Measurements from ENCODE around the gene TMX1. TPM values are rescaled to one million over a fixed set of nuclear protein-coding genes. Genes with fewer than 3 reads are reported as not detected.
"Not testable (repeated sequence)": the region's sequence is repeated elsewhere in the genome, so short reads cannot be mapped to it uniquely, and the experiment has no call there.

The TMX1 gene
- total RNA-seq, 4 donors from 2014 or later, result 6.4 to 58.6 (median 28.8) TPM

GRCh38 chr14:51210594-51210993 is 29.5 kb upstream of the TMX1 start:
- Histone ChIP-seq H3K4me1 (no peaks in the 10 kb centered on the region), H3K4me3 (no peak overlapping the region), H3K27ac (no peak overlapping the region), H3K27me3 (no peaks in the 10 kb centered on the region), H3K9me3 (no peaks in the 10 kb centered on the region), H3K36me3 (no peaks in the 10 kb centered on the region)
- intact Hi-C loops (cut with DNase I; ENCODE audit: low total_unique reads), result no loop called here
- DNase-seq, result no peak
- TF ChIP-seq POLR2A (IDR thresholded peaks at IDR 0.05) (no peak), CTCF (IDR thresholded peaks at IDR 0.05) (no peak)

GRCh38 chr14:51211149-51211548 is 28.9 kb upstream of the TMX1 start:
- no peak for DNase-seq
- Histone ChIP-seq H3K4me3 (no peak overlapping the region), H3K4me1 (no peaks in the 10 kb centered on the region), H3K27ac (no peak overlapping the region), H3K27me3 (no peaks in the 10 kb centered on the region), H3K36me3 (no peaks in the 10 kb centered on the region), H3K9me3 (no peaks in the 10 kb centered on the region)
- intact Hi-C loops (cut with DNase I; ENCODE audit: low total_unique reads), result no loop called here
- TF ChIP-seq CTCF (IDR thresholded peaks at IDR 0.05), result no peak

GRCh38 chr14:51216602-51217001 is 23.4 kb upstream of the TMX1 start:
- Histone ChIP-seq H3K36me3 (no peaks in the 10 kb centered on the region), H3K27me3 (no peaks in the 10 kb centered on the region), H3K27ac (no peak overlapping the region), H3K4me1 (no peaks in the 10 kb centered on the region), H3K9me3 (no peaks in the 10 kb centered on the region), H3K4me3 (no peak overlapping the region)
- TF ChIP-seq POLR2A (IDR thresholded peaks at IDR 0.05), result no peak
- intact Hi-C loops (cut with DNase I; ENCODE audit: low total_unique reads), result no loop called here
- DNase-seq, result no peak

- TF ChIP-seq POLR2A (IDR thresholded peaks at IDR 0.05) (no peak), CTCF (IDR thresholded peaks at IDR 0.05) (peak; percentile 51 to 67 (median 59))
Measured at GRCh38 chr14:51219473-51220448, 20.3 kb upstream of the TMX1 start.

GRCh38 chr14:51223463-51223862 is 16.6 kb upstream of the TMX1 start:
- intact Hi-C loops (cut with DNase I; ENCODE audit: low total_unique reads); H3K27ac ChIP-seq; H3K36me3 ChIP-seq; H3K27me3 ChIP-seq; H3K4me3 ChIP-seq; H3K4me1 ChIP-seq; DNase-seq; H3K9me3 ChIP-seq: not testable (repeated sequence)

More at GRCh38 chr14:51219473-51220448, 20.3 kb upstream of the TMX1 start:
- H3K9me3 ChIP-seq, result no peaks in the 10 kb centered on the region
- no peak overlapping the region for H3K4me3 ChIP-seq
- no peaks in the 10 kb centered on the region for H3K4me1 ChIP-seq
- no peaks in the 10 kb centered on the region for H3K36me3 ChIP-seq
- H3K27me3 ChIP-seq, result no peaks in the 10 kb centered on the region
- DNase-seq, result peak in 1 of 2 donors; percentile 25
- intact Hi-C loops (cut with DNase I; ENCODE audit: low total_unique reads), result no loop called here
- no peak overlapping the region for H3K27ac ChIP-seq

- intact Hi-C loops (cut with DNase I; ENCODE audit: low total_unique reads), result no loop called here
Measured at GRCh38 chr14:51224551-51224950, 15.5 kb upstream of the TMX1 start.

More at GRCh38 chr14:51224551-51224950, 15.5 kb upstream of the TMX1 start:
- no peak for DNase-seq
- Histone ChIP-seq H3K27ac (no peak overlapping the region), H3K27me3 (no peaks in the 10 kb centered on the region), H3K9me3 (no peaks in the 10 kb centered on the region), H3K4me3 (no peak overlapping the region), H3K4me1 (no peaks in the 10 kb centered on the region), H3K36me3 (no peaks in the 10 kb centered on the region)
- TF ChIP-seq CTCF (IDR thresholded peaks at IDR 0.05) (no peak), POLR2A (IDR thresholded peaks at IDR 0.05) (no peak)

All from uterus (tissue), 4 donors.